GM21825 (cell line): ENCODE results near the gene CAV1.

Source experiments
- ATAC-seq: cut with Tn5 transposase; IDR thresholded peaks from one replicate; pipeline ENCODE4 v1.9.1; 2021; ENCODE audit warnings: mild to moderate bottlenecking, moderate library complexity; ENCODE audit not compliant: unreplicated experiment

CAV1 gene

GRCh38 chr7:116610210-116610609 lies 85.4 kb downstream of the CAV1 start:
- no peak for ATAC-seq

DNA sequence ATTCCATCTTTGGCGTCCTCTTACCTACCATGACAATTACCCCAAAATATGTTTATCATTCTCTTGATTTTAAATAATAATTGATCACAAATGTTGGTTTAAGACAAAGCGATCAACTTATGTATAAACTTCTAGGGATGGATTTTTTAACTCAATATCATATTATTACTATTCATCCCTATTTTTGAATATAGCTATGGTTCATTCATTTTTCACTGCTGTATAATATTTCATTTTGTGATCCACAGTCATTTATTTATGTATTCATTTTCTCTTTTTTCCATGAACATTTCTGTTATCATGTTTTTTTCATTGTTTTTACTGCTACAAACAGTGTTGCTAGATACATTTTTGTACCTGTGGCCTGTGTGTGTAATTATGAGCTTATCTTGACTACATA lies 85.9 kb downstream of the CAV1 start:
- ATAC-seq, result no peak
